ENCODE results near the gene TKT. TPM values are rescaled to one million over a fixed set of nuclear protein-coding genes. Genes with fewer than 3 reads are reported as not detected.
A peak's percentile ranks its signal among the peaks of the same experiment; 100 is the strongest.

Gene TKT
- total and polyA plus RNA-seq, 4 donors = 351 to 498 (median 456) TPM

DNA sequence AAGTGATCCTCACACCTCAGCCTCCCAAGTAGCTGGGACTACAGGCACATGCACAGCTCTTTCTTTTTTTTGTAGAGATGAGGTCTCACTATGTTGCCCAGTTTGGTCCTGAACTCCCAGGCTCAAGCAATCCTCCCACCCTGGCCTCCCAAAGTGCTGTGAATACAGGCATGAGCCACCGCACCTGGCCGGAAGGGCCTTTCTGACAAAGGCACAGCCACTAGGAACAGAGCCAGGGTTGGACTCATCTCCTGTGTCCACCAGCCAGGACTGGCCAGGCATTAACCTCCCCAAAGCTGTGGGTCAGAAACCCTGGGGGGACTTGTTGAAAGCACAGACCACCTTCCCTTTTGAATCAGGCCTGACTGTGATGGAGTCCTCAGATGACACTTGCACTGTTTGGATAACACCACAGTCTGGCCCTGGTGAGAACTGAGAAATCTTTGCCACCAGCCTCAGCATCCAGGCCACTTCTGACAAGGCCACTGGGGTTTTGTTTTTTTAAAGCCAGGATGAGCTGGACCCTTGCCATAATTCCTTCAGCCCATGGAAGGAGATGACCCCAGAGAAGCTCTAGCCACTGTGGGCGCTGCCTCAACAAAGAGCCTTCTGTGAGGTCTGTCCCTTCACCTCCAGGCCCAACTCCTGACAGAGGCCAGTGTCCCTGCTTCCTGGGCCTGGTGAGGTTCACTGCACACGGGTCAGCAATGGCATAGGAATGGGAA, 4.8 kb downstream of the TKT start:
- 81% methylated on average over 4 of the region's 4 CpGs for WGBS, 2 donors
- no peak for ATAC-seq (ENCODE audit: insufficient read depth, low FRiP score)
- Histone ChIP-seq H3K4me3 (no peak overlapping the region), H3K9ac (ENCODE audit: insufficient read depth in 1 of 2, low read length in 2 of 2) (no peak overlapping the region), H3K36me3 (ENCODE audit: control insufficient read depth in 4 of 4, insufficient read depth in 4 of 4, low read length in 4 of 4) (peaks cover 0 to 5% (median 0%) of the 10 kb centered on the region in 4 donors), H3K27ac (ENCODE audit: low read depth in 1 of 2, low read length in 1 of 2) (peak overlapping the region; percentile 3 to 86), H3K27me3 (ENCODE audit: control insufficient read depth in 3 of 3, insufficient read depth in 3 of 3, low read length in 2 of 3) (no peaks in the 10 kb centered on the region), H3K4me1 (ENCODE audit: control insufficient read depth in 5 of 5, insufficient read depth in 5 of 5, low read length in 5 of 5) (peaks cover 3 to 23% (median 18%) of the 10 kb centered on the region in 5 donors), H3K9me3 (ENCODE audit: control insufficient read depth in 4 of 4, insufficient read depth in 3 of 4, low read length in 3 of 4) (no peaks in the 10 kb centered on the region)
- DNase-seq = no peak
- TF ChIP-seq, protein P1, sequence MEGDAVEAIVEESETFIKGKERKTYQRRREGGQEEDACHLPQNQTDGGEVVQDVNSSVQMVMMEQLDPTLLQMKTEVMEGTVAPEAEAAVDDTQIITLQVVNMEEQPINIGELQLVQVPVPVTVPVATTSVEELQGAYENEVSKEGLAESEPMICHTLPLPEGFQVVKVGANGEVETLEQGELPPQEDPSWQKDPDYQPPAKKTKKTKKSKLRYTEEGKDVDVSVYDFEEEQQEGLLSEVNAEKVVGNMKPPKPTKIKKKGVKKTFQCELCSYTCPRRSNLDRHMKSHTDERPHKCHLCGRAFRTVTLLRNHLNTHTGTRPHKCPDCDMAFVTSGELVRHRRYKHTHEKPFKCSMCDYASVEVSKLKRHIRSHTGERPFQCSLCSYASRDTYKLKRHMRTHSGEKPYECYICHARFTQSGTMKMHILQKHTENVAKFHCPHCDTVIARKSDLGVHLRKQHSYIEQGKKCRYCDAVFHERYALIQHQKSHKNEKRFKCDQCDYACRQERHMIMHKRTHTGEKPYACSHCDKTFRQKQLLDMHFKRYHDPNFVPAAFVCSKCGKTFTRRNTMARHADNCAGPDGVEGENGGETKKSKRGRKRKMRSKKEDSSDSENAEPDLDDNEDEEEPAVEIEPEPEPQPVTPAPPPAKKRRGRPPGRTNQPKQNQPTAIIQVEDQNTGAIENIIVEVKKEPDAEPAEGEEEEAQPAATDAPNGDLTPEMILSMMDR (IDR thresholded peaks at IDR 0.05; ENCODE audit: control extremely low read depth, extremely low read depth) = no peak

DNA sequence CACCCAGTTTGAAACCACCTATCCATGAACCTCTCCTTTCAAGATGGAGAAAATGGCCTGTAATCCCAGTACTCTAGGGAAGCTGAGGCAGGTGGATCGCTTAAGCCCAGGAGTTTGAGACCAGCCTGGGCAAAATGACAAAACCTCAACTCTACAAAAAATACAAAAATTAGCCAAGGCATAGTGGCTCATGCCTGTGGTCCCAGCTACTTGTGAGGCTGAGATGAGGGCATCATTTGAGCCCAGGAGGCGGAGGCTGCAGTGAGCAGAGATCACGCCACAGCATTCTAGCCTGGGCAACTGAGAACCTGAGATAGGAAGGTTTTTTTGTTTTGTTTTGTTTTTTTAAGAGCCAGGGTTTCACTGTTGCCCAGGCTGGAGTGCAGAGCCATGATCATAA, 5.4 kb downstream of the TKT start:
- Histone ChIP-seq H3K27me3 (ENCODE audit: control insufficient read depth in 3 of 3, insufficient read depth in 3 of 3, low read length in 2 of 3) (no peaks in the 10 kb centered on the region), H3K4me3 (no peak overlapping the region), H3K27ac (ENCODE audit: low read depth in 1 of 2, low read length in 1 of 2) (peak overlapping the region; percentile 3 to 86), H3K4me1 (ENCODE audit: control insufficient read depth in 5 of 5, insufficient read depth in 5 of 5, low read length in 5 of 5) (peaks cover 3 to 23% (median 18%) of the 10 kb centered on the region in 5 donors), H3K9ac (ENCODE audit: insufficient read depth in 1 of 2, low read length in 2 of 2) (no peak overlapping the region), H3K9me3 (ENCODE audit: control insufficient read depth in 4 of 4, insufficient read depth in 3 of 4, low read length in 3 of 4) (no peaks in the 10 kb centered on the region), H3K36me3 (ENCODE audit: control insufficient read depth in 4 of 4, insufficient read depth in 4 of 4, low read length in 4 of 4) (peaks cover 0 to 5% (median 0%) of the 10 kb centered on the region in 4 donors)
- DNase-seq = no peak
- 73 to 89% methylated on average over 3 of the region's 3 CpGs for WGBS, 2 donors
- no peak for ATAC-seq (ENCODE audit: insufficient read depth, low FRiP score)
- TF ChIP-seq, protein P1 (IDR thresholded peaks at IDR 0.05; ENCODE audit: control extremely low read depth, extremely low read depth) = no peak

DNA sequence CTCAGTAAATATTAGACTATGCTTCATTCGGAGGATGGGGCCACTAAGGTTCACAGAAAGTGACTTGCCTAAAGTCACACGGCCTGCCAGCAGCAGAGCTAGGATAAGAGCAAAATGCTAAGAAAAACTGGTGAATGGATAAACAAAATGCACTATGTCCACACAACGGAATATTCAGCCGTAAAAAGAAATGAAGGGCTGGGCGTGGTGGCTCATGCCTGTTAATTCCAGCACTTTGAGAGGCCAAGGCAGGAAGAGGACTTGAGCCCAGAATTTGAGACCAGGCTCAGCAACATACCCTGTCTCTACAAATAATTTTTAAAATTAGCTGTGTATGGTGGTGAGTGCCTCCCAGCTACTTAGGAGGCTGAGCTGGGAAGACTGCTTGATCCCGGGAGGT, 7.7 kb downstream of the TKT start:
- no peak overlapping the region for H3K4me3 ChIP-seq
- ATAC-seq (ENCODE audit: insufficient read depth, low FRiP score) (no peak), DNase-seq (no peak)
- H3K9ac ChIP-seq (ENCODE audit: insufficient read depth in 1 of 2, low read length in 2 of 2) = no peak overlapping the region
- no peaks in the 10 kb centered on the region for H3K27me3 ChIP-seq (ENCODE audit: control insufficient read depth in 3 of 3, insufficient read depth in 3 of 3, low read length in 2 of 3)
- peaks cover 7 to 32% (median 20%) of the 10 kb centered on the region in 5 donors for H3K4me1 ChIP-seq (ENCODE audit: control insufficient read depth in 5 of 5, insufficient read depth in 5 of 5, low read length in 5 of 5)
- TF ChIP-seq, protein P1 (IDR thresholded peaks at IDR 0.05; ENCODE audit: control extremely low read depth, extremely low read depth) = no peak
- H3K9me3 ChIP-seq (ENCODE audit: control insufficient read depth in 4 of 4, insufficient read depth in 3 of 4, low read length in 3 of 4) = no peaks in the 10 kb centered on the region
- peaks cover 0 to 5% (median 0%) of the 10 kb centered on the region in 4 donors for H3K36me3 ChIP-seq (ENCODE audit: control insufficient read depth in 4 of 4, insufficient read depth in 4 of 4, low read length in 4 of 4)
- peak overlapping the region in 1 of 2 donors; percentile 32 for H3K27ac ChIP-seq (ENCODE audit: low read depth in 1 of 2, low read length in 1 of 2)
- 65 to 68% methylated on average over 6 of the region's 6 CpGs for WGBS, 2 donors

Data from lung (tissue), 12 donors.